HCT116 (cell line): ENCODE measurements around the gene CACNA1A. TPM values are rescaled to one million over a fixed set of nuclear protein-coding genes. Genes with fewer than 3 reads are reported as not detected.

ENCODE experiments used
- ATAC-seq: fragments of 200-7000 bp; cut with Tn5 transposase; 2 replicates; pipeline ENCODE4 v1.9.1; 2020; ENCODE audit warnings: mild to moderate bottlenecking, moderate library complexity
- BruUV-seq: library from RNA; stranded (reverse); fragments of 400-500 nt; replicated peaks from 2 replicates; lab custom pipeline; 2021; lab: Mats Ljungman, UMichigan
- CTCF ChIA-PET: fragments of 300-600 bp; sonication (Branson Sonifier 250); formaldehyde crosslinking; loops from one replicate; lab custom pipeline; 2021; ENCODE audit warnings: antibody characterized with exemption; lab: Charles Lee
- POLR2A ChIA-PET: fragments of 300-600, 350-600 bp; sonication (Branson Sonifier 250); formaldehyde crosslinking; loops from one replicate; lab custom pipeline; 2021; ENCODE audit warnings: antibody characterized with exemption; lab: Charles Lee
- RAD21 ChIA-PET, 2 experiments: fragments of 300-600 bp; sonication (Branson Sonifier 250); formaldehyde crosslinking; loops; one replicate each; lab custom pipeline; 2023; ENCODE audit warnings: low total read pairs in 2 of 2; ENCODE audit not compliant: uncharacterized antibody in 2 of 2, unreplicated experiment in 2 of 2, low non-redundant PET in 1 of 2; lab: Charles Lee
- DNase-seq: peaks from one replicate; pipeline ENCODE4 v3.0.0-alpha.2; 2010; ENCODE audit warnings: low read depth, low spot score
- H2AFZ ChIP-seq: fragments of 200-600 bp; shearing (Covaris generic), sonication (generic); 2 replicates; pipeline ENCODE4 v1.6.1; 2017; ENCODE audit warnings: low read depth, mixed run types, mixed read lengths, antibody characterized with exemption, low read length; ENCODE audit not compliant: poor library complexity, severe bottlenecking
- H3K27ac ChIP-seq: 2 replicates; pipeline ENCODE4 v1.5.1; 2012; ENCODE audit warnings: low read depth, low read length
- H3K27me3 ChIP-seq: fragments of 200-600 bp; sonication (generic); 2 replicates; pipeline ENCODE4 v1.6.1; 2016; ENCODE audit warnings: mixed run types, low read length, mixed read lengths; ENCODE audit not compliant: insufficient read depth
- H3K36me3 ChIP-seq, 2 experiments: fragments of 200-500 bp in 1 of 2; fragments of 200-600 bp in 1 of 2; sonication (Bioruptor generic) in 1 of 2; sonication (generic) in 1 of 2; 2 replicates each; pipeline versions ENCODE4 v1.5.1 to v1.6.1; 2014 to 2016; ENCODE audit warnings: low read length in 2 of 2, inconsistent platforms in 1 of 2, mixed read lengths in 1 of 2, mixed run types in 1 of 2; ENCODE audit not compliant: insufficient read depth in 2 of 2, control insufficient read depth in 1 of 2
- H3K4me1 ChIP-seq, 2 experiments: fragments of 200-600 bp in 1 of 2; sonication (generic) in 1 of 2; 2 replicates each; pipeline versions ENCODE4 v1.5.1 to v1.6.1; 2012 to 2017; ENCODE audit warnings: low read length in 2 of 2, inconsistent platforms in 1 of 2, mild to moderate bottlenecking in 1 of 2, mixed read lengths in 1 of 2, mixed run types in 1 of 2, moderate library complexity in 1 of 2; ENCODE audit not compliant: insufficient read depth in 2 of 2, control insufficient read depth in 1 of 2
- H3K4me2 ChIP-seq: fragments of 200-600 bp; sonication (generic); 2 replicates; pipeline ENCODE4 v1.6.1; 2017; ENCODE audit warnings: mixed run types, low read length, mixed read lengths
- H3K4me3 ChIP-seq, 2 experiments: fragments of 200-600 bp in 1 of 2; sonication (generic) in 1 of 2; replicated peaks in 1 of 2; 2 replicates each; pipeline ENCODE4 v1.5.1; 2011 to 2016; ENCODE audit warnings: low read length in 2 of 2, control low read depth in 1 of 2, low read depth in 1 of 2, mild to moderate bottlenecking in 1 of 2, mixed read lengths in 1 of 2, mixed run types in 1 of 2
- H3K79me2 ChIP-seq: fragments of 200-600 bp; sonication (generic); 2 replicates; pipeline ENCODE4 v1.6.1; 2017; ENCODE audit warnings: mild to moderate bottlenecking, mixed run types, low read length, moderate library complexity, mixed read lengths; ENCODE audit not compliant: insufficient read depth
- H3K9ac ChIP-seq: fragments of 200-600 bp; sonication (generic); 2 replicates; pipeline ENCODE4 v1.6.1; 2016; ENCODE audit warnings: low read length, mixed read lengths
- H3K9me2 ChIP-seq: fragments of 200-600 bp; sonication (generic), shearing (Covaris generic); 2 replicates; pipeline ENCODE4 v1.6.1; 2017; ENCODE audit warnings: mixed run types, mild to moderate bottlenecking, moderate library complexity; ENCODE audit not compliant: insufficient read depth
- H3K9me3 ChIP-seq, 2 experiments: fragments of 200-500 bp in 1 of 2; fragments of 200-600 bp in 1 of 2; sonication (Bioruptor generic) in 1 of 2; sonication (generic) in 1 of 2; 2 replicates each; pipeline ENCODE4 v1.6.1; 2014 to 2017; ENCODE audit warnings: low read length in 2 of 2, mixed read lengths in 2 of 2, inconsistent platforms in 1 of 2, low read depth in 1 of 2, mild to moderate bottlenecking in 1 of 2, mixed run types in 1 of 2, moderate library complexity in 1 of 2; ENCODE audit not compliant: control insufficient read depth in 1 of 2, insufficient read depth in 1 of 2
- H4K20me1 ChIP-seq: fragments of 200-600 bp; sonication (generic), shearing (Covaris generic); 2 replicates; pipeline ENCODE4 v1.6.1; 2017; ENCODE audit warnings: mixed run types, mild to moderate bottlenecking, moderate library complexity; ENCODE audit not compliant: insufficient read depth
- CBX3 ChIP-seq: IDR thresholded peaks from 2 replicates; pipeline ENCODE4 v1.6.1; 2012; ENCODE audit warnings: low read depth
- CEBPB ChIP-seq: IDR thresholded peaks from 2 replicates; pipeline ENCODE4 v1.6.1; 2012; ENCODE audit warnings: low read depth
- EZH2 ChIP-seq: fragments of 200-600 bp; sonication (generic); IDR thresholded peaks from 2 replicates; pipeline ENCODE4 v1.6.1; 2017; ENCODE audit warnings: antibody characterized with exemption, mixed run types
- EZH2phosphoT487 ChIP-seq: fragments of 200-600 bp; IDR thresholded peaks from 2 replicates; pipeline ENCODE4 v1.6.1; 2018; ENCODE audit warnings: antibody characterized with exemption, borderline replicate concordance
- FOSL1 ChIP-seq: IDR thresholded peaks from 2 replicates; pipeline ENCODE4 v1.6.1; 2012; ENCODE audit warnings: low read depth
- JUND ChIP-seq: IDR thresholded peaks from 2 replicates; pipeline ENCODE4 v1.6.1; 2012
- RAD21 ChIP-seq: IDR thresholded peaks from 2 replicates; pipeline ENCODE4 v1.6.1; 2012; ENCODE audit warnings: low read depth, mild to moderate bottlenecking
- SRF ChIP-seq: IDR thresholded peaks from 2 replicates; pipeline ENCODE4 v1.6.1; 2012; ENCODE audit warnings: low read depth
- YY1 ChIP-seq: IDR thresholded peaks from 2 replicates; pipeline ENCODE4 v1.6.1; 2011; ENCODE audit warnings: low read length, low read depth, moderate library complexity, mild to moderate bottlenecking; ENCODE audit not compliant: insufficient replicate concordance; ENCODE audit errors: extremely low read depth
- intact Hi-C: fragments of 100-400 bp; cut with micrococcal nuclease; formaldehyde crosslinking; loops from 2 replicates; pipeline ENCODE4 v1.10.0; 2022
- total RNA-seq: library from RNA; stranded (reverse); gene quantifications from one replicate; pipeline ENCODE4 v1.2.1, GENCODE V29; 2021; ENCODE audit not compliant: unreplicated experiment
- TF ChIP-seq, protein P1 (sequence below): IDR thresholded peaks from 2 replicates; pipeline ENCODE4 v1.6.1; 2012
- TF ChIP-seq, protein P2 (sequence below), 3 experiments: fragments of 200-600 bp in 1 of 3; sonication (generic) in 1 of 3; IDR thresholded peaks in 2 of 3; conservative IDR thresholded peaks in 1 of 3; 2 replicates each; pipeline ENCODE4 v1.5.1; 2012 to 2017; ENCODE audit warnings: low read depth in 2 of 3, low read length in 2 of 3, antibody characterized with exemption in 1 of 3, borderline replicate concordance in 1 of 3, control low read depth in 1 of 3, mild to moderate bottlenecking in 1 of 3, mixed read lengths in 1 of 3, mixed run types in 1 of 3, moderate library complexity in 1 of 3; ENCODE audit not compliant: insufficient read depth in 1 of 3
- TF ChIP-seq, protein P3 (sequence below): IDR thresholded peaks from 2 replicates; pipeline ENCODE4 v1.6.1; 2011; ENCODE audit warnings: mild to moderate bottlenecking, low read length, moderate library complexity; ENCODE audit not compliant: insufficient replicate concordance; ENCODE audit errors: extremely low read depth
- TF ChIP-seq, protein P4 (sequence below): IDR thresholded peaks from 2 replicates; pipeline ENCODE4 v1.6.1; 2012

The CACNA1A gene
- total RNA-seq, 1 experiment from 2014 or later, result 7.5 TPM

DNA sequence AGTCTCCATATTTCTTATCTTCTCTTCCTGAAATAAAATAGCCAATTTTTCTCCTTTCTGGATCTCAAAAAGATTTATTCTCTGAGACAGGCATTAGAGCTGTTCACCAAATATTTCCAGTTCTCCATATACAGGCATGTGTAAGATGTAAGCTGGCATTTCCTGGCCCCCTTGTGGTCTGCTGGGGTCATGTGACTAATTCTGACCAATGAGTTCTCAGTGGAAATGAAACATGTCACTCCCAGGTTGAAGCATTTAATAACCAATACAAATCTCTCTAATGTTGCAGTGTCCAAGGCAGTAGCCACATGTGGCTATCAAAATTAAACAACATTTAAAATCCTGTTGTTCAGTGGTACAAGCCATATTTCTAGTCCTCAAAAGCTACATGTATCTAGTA lies 14.8 kb upstream of the CACNA1A start:
- H3K27me3 ChIP-seq, result peaks cover 6% of the 10 kb centered on the region; the same call in 1 of the 2 replicates
- no peaks in the 10 kb centered on the region for H3K4me1 ChIP-seq
- intact Hi-C loops, result no loop called here
- no peak overlapping the region for H3K9ac ChIP-seq
- H3K9me3 ChIP-seq, result peaks cover 9 to 18% of the 10 kb centered on the region in 2 experiments; a peak in 3 of 4 replicates
- H3K4me3 ChIP-seq, result no peak overlapping the region
- no peak for TF ChIP-seq FOSL1
- no peak for TF ChIP-seq CBX3
- TF ChIP-seq, protein P1, sequence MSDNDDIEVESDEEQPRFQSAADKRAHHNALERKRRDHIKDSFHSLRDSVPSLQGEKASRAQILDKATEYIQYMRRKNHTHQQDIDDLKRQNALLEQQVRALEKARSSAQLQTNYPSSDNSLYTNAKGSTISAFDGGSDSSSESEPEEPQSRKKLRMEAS, result no peak
- no peak for TF ChIP-seq EZH2phosphoT487
- no peak for TF ChIP-seq YY1
- no peak for TF ChIP-seq RAD21
- TF ChIP-seq JUND, result no peak
- TF ChIP-seq, protein P2, sequence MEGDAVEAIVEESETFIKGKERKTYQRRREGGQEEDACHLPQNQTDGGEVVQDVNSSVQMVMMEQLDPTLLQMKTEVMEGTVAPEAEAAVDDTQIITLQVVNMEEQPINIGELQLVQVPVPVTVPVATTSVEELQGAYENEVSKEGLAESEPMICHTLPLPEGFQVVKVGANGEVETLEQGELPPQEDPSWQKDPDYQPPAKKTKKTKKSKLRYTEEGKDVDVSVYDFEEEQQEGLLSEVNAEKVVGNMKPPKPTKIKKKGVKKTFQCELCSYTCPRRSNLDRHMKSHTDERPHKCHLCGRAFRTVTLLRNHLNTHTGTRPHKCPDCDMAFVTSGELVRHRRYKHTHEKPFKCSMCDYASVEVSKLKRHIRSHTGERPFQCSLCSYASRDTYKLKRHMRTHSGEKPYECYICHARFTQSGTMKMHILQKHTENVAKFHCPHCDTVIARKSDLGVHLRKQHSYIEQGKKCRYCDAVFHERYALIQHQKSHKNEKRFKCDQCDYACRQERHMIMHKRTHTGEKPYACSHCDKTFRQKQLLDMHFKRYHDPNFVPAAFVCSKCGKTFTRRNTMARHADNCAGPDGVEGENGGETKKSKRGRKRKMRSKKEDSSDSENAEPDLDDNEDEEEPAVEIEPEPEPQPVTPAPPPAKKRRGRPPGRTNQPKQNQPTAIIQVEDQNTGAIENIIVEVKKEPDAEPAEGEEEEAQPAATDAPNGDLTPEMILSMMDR (IDR thresholded peaks at IDR 0.05 in 2 of 3, conservative IDR thresholded peaks at IDR 0.05 in 1 of 3; ENCODE audit: borderline replicate concordance in 1 of 3, insufficient read depth in 1 of 3, low read depth in 2 of 3, low read length in 2 of 3), result no peak
- TF ChIP-seq SRF, result no peak
- TF ChIP-seq, protein P3, sequence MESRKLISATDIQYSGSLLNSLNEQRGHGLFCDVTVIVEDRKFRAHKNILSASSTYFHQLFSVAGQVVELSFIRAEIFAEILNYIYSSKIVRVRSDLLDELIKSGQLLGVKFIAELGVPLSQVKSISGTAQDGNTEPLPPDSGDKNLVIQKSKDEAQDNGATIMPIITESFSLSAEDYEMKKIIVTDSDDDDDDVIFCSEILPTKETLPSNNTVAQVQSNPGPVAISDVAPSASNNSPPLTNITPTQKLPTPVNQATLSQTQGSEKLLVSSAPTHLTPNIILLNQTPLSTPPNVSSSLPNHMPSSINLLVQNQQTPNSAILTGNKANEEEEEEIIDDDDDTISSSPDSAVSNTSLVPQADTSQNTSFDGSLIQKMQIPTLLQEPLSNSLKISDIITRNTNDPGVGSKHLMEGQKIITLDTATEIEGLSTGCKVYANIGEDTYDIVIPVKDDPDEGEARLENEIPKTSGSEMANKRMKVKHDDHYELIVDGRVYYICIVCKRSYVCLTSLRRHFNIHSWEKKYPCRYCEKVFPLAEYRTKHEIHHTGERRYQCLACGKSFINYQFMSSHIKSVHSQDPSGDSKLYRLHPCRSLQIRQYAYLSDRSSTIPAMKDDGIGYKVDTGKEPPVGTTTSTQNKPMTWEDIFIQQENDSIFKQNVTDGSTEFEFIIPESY, result no peak
- TF ChIP-seq, protein P4, sequence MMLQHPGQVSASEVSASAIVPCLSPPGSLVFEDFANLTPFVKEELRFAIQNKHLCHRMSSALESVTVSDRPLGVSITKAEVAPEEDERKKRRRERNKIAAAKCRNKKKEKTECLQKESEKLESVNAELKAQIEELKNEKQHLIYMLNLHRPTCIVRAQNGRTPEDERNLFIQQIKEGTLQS, result no peak
- no peak for TF ChIP-seq CEBPB
- no peak for TF ChIP-seq EZH2
- TF ChIP-seq, all 23 proteins: peak for 0
- ATAC-seq (no peak), DNase-seq (no peak)
- ChIA-PET CTCF (interaction anchor here (1.0 kb wide), 1 partner anchor 58 kb away, joined by 3 read pairs; no protein-coding TSS in a partner anchor), RAD21 (no interaction called here), POLR2A (no interaction called here)
- Histone ChIP-seq H3K79me2 (no peaks in the 10 kb centered on the region), H3K9me2 (no peaks in the 10 kb centered on the region), H4K20me1 (no peaks in the 10 kb centered on the region), H3K4me2 (no peak overlapping the region), H3K36me3 (no peaks in the 10 kb centered on the region), H3K27ac (no peak overlapping the region), H2AFZ (no peak overlapping the region)
- no TSS peak for BruUV-seq
